GM21526 (cell line): ENCODE results near the gene SLC34A3.

Experiments
- ATAC-seq: cut with Tn5 transposase; IDR thresholded peaks from one replicate; pipeline ENCODE4 v1.9.1; 2021; ENCODE audit warnings: moderate library complexity; ENCODE audit not compliant: unreplicated experiment, low FRiP score

The SLC34A3 gene

DNA sequence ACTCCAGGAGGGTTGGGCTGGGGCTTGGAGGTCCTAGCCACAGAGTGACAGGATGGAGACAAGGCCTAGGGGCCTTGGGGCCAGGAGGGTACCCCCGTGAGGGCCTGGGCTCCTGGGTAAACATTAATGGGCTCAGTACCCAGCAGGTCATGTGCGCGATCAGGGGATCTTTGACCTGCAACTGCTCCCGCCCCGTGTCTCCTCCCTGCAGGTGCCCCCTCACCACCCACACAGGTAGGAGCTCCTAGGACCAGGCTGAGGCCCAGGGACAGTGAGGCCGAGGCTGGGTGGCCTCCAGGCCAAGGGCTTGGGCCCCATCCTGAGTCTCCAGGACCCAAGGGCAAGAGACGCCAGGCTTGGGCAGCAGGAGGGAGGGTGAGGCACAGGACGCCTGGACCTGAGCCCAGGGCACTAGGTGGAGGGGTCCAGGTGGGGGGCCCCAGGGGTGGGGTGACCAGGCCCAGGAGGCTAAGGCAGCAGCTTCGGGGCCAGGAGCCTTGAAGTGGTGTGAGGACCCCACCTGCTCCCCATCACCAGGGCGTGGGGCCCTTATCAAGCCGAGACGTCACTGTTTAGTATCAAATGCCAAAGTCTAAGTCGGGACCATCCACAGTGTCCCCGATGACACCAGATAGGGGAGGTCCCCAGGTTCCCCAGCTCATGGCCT is at the start of gene SLC34A3:
Gene SLC34A3 (plus strand): TSS at position 197 of the 667 bp plus-strand sequence. CDS start 802 bp downstream, outside the sequence.
- no peak for ATAC-seq

GRCh38 chr9:137181680-137182079 is 49.0 kb upstream of the SLC34A3 start:
- no peak for ATAC-seq

DNA sequence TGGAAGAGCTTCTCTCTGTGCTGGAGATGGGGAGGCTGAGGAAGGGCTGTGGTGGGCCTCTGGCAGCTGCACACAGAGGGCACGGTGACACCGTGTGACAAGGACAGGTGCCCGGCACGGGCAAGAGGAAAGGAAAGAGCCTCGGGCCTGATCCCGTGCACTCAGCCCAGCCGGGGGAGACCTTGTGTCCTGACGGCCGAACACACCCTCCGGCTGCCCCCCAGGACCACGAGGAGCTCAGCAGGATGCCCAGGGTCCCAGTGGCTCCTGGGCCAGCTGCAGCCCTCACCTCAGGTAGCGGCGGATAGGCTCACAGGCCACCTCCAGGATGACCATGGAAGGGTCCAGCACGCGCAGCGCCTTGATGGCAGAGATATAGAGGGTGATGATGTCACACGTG is 47.9 kb upstream of the SLC34A3 start:
- no peak for ATAC-seq

- no peak for ATAC-seq
Observed at GRCh38 chr9:137183980-137184595, 46.6 kb upstream of the SLC34A3 start.

GRCh38 chr9:137184881-137185660 is 45.6 kb upstream of the SLC34A3 start:
- no peak for ATAC-seq

DNA sequence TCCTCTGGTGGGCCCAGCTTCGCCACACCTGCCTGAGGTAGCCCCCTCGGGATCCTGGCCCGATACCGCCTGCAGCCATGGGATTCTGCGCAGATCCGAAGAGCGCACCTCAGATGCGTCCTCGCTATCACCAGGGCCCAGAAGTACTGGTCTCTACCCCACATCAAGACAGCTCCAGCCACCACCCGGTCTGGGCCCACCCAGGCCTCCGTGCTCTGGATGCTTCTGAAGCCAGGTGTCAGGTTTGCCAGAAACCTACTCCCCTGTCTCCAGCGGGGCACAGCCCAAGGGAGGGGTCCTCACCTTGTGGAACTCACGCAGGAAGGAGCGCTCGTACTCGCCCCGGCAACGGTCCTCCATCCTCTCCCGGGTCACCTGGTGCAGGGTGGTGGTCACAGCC is 44.8 kb upstream of the SLC34A3 start:
- ATAC-seq = no peak

GRCh38 chr9:137186385-137186784 is 44.3 kb upstream of the SLC34A3 start:
- no peak for ATAC-seq

DNA sequence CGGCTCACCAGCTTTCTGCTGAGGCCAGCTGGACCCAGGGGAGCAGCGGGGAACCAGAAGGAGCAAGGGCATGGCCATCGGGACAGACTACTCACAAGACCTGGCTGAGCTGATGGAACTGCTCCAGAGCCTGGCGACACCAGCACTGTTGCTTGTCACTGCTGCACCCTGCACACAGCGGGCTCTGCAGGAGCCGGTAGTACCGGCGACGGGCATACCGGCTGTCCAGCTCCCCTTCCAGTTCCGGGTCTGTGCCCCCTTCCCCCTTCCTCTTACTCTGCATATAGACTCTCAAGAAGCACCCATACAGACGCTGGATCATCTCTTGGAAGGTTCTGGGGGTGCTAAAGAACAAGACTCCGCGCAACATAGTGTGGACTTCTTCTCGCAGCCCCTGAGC is 43.3 kb upstream of the SLC34A3 start:
- ATAC-seq = no peak

DNA sequence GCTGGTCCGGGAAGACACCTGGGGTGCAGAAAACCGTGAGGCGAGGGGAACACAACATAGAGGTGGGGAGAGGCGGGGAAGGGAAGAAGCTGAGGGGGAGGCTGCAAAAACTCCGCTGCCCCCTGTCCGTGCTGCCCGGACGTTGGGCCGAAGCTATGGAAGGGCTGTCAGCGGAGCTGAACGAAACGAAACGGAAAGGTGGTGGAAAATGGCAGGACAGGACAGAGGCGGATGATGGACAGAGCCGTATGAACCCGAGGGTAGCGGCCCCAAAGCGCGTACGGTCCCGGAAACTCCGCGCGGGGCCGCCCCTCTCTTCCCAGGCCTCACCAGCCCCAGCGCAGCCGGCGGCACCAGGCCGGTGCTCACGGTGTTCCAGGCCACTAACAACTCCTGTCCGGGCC is 42.6 kb upstream of the SLC34A3 start:
- no peak for ATAC-seq

- ATAC-seq = peak; percentile 63
Observed at GRCh38 chr9:137188490-137189296, 42.0 kb upstream of the SLC34A3 start, which contains the start of the genes ANAPC2 and SSNA1. ANAPC2 (minus strand) TSS chr9:137188560; CDS start chr9:137188532, 28 bp downstream. SSNA1 (plus strand) TSS chr9:137188676; CDS start chr9:137188727, 51 bp downstream.

GRCh38 chr9:137189297-137190295 is 41.1 kb upstream of the SLC34A3 start:
- ATAC-seq = no peak

- ATAC-seq = no peak
Observed at GRCh38 chr9:137190315-137190856, 40.3 kb upstream of the SLC34A3 start.

DNA sequence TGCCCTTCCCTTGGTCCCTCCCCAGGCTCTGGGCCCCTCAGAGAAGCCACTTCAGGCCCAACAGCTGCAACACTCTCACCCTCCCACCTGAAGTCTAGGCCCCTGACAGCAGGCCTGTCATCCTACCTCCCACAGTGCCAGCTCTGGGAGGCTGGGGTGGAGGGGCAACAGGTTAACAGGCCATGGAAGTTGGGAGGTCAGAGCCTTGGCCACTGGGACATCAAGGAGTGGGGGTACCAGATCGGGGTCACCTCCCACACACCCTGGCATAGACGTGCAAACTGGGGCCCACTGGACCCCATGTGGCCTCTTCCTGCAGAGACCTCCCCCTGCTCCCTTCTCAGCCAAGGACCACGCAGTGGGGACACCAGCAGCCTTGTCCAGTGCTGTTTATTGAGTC is 39.5 kb upstream of the SLC34A3 start:
- no peak for ATAC-seq

GRCh38 chr9:137191691-137192447 is 38.8 kb upstream of the SLC34A3 start:
- no peak for ATAC-seq

GRCh38 chr9:137192448-137192780 is 38.3 kb upstream of the SLC34A3 start:
- no peak for ATAC-seq

DNA sequence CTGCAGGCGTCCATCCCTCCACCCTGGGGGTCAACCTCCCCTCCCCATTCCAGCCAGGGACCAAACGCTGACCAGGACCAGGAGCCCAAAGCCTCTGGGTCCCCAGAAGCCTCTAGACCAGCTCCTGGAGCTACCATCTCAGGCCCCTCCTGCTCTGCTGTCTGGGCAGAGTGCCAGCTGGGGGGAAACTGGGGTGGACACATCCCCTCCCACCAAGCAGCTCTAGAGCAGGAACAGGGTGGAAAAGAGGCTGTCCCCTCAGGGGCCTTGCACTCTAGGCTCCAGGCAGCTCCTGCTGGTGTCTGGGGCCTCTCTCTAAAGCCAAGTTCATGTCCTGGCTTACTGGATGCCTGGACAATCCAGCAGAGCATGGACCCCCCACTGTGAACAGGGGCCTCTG is 37.8 kb upstream of the SLC34A3 start:
- ATAC-seq = no peak

DNA sequence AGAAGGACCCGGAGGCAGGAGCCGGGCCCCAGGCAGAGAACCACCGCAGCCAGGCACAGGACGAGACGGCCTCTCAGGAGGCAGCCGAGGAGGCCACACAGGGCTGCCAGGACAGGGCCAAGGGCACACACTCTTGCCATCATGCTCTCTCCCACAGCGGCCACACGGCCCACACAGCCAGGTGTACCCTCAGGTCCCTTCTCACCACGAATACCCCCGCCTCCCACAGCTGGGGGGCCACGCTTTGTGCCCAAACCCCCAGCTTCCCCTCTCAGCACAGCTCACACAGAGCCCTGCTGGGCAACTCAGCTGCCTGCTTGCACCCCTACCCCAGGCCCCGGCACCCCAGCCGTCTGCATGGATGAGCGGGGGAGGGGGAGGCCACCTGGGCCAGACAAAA is 36.9 kb upstream of the SLC34A3 start:
- no peak for ATAC-seq

DNA sequence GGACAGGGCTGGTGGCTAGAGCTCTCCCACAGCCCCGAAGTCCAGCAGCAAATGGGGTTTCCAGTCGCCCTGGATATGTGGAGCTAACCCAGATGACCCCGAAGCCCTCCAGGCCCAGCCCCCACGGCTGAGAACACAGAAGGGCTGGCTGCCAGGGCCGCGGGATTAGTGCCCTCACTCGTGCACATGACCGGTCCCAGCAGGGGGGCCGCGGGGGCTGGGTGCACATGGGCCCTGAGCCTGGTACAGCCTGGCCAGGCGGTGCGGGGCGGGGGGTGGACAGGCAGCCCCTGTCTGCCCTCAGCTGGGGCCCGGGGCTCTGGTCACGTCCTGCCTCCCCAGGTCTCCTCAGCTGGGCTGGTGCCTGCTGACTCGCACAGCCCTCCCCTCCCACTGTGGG is 36.3 kb upstream of the SLC34A3 start:
- ATAC-seq = no peak

GRCh38 chr9:137194909-137195308 is 35.8 kb upstream of the SLC34A3 start:
- ATAC-seq = no peak
